GM19397 (cell line): ENCODE data around the gene TAF10.

Experiments used
- ATAC-seq: cut with Tn5 transposase; IDR thresholded peaks from one replicate; pipeline ENCODE4 v1.9.1; 2021; ENCODE audit warnings: mild to moderate bottlenecking, moderate library complexity; ENCODE audit not compliant: unreplicated experiment

The TAF10 gene

GRCh38 chr11:6640985-6641701 is 29.1 kb upstream of the TAF10 start:
- no peak for ATAC-seq

GRCh38 chr11:6640036-6640984 is 28.3 kb upstream of the TAF10 start:
- ATAC-seq = no peak

DNA sequence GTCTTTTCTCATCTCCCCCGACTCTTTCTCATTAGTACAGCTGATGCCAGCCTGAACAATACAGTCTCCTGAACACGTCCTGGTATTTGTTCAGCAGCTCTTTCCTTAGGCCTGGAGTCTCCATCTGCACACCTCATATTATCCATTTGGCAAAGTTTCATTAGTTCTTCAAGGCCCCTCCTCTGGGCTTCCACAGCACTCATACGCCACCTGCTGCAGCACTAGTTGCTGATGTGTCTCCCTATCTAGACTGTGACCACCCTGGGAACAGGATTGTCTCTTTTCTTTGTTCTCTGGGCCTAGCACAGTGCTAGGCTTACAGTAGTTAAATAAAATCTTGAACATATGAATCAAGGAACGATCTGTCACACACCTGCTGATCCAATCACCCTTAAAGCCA is 26.4 kb upstream of the TAF10 start:
- no peak for ATAC-seq

DNA sequence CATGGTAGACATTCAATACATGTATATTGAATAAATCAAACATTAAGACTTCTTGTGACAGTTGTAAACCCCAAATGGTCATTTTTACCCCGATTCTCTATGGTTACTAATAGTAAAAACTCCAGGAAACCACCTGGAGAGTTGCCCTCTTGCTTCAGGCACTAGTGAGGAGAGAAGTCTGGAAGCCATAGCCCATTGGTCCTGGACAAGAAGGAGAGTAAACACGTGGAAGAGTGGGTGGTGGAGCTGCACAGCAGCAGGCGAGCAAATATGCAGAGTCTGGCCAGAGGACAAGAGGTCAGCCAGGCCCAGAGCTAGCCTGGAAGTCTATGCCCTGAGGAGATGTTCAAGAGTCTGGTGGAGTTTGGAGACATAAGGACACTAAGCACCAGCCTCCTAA is 25.9 kb upstream of the TAF10 start:
- ATAC-seq = no peak

DNA sequence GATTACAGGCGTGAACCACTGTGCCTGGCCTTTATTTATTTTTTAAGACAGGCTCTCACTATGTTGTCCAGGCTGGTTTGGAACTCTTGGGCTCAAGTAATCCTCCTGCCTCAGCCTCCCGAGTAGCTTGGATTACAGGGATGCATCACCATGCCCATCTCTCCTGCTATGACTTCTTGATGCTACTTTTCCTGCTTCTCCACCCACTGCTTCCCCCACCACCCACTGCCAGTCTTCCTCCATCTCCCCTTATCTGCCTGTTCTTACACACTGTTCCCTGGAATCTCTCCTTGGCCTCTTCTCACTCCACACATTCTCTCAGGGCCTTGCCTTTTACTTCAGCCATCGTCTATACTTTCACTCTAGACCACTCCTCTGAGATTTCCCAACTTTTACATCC is 24.5 kb upstream of the TAF10 start:
- ATAC-seq = no peak

- no peak for ATAC-seq
Observed at GRCh38 chr11:6635082-6635932, 23.3 kb upstream of the TAF10 start.

GRCh38 chr11:6634534-6634933 is 22.5 kb upstream of the TAF10 start:
- no peak for ATAC-seq

GRCh38 chr11:6633422-6634408 is 21.7 kb upstream of the TAF10 start:
- no peak for ATAC-seq

GRCh38 chr11:6632116-6633073 is 20.4 kb upstream of the TAF10 start:
- ATAC-seq = no peak

GRCh38 chr11:6631361-6631890 is 19.4 kb upstream of the TAF10 start:
- no peak for ATAC-seq

- no peak for ATAC-seq
Observed at GRCh38 chr11:6630632-6631291, 18.7 kb upstream of the TAF10 start.

GRCh38 chr11:6629892-6630631 is 18.0 kb upstream of the TAF10 start:
- ATAC-seq = no peak

DNA sequence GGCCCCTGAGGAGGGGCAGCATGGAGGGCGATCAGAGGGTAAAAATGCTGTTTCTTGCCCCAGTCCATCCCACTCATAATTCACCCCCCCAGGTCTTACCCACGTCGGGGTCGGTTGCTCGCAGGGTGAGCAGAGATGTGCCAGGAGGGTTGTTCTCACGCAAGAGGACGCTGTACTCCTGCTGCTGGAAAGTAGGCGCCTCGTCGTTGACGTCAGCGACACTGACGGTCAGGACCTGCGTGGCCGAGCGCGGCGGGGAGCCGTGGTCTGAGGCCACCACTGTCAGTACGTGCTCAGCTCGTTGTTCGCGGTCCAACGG is 17.5 kb upstream of the TAF10 start:
- no peak for ATAC-seq

- ATAC-seq = no peak
Observed at GRCh38 chr11:6628526-6628925, 16.5 kb upstream of the TAF10 start.

DNA sequence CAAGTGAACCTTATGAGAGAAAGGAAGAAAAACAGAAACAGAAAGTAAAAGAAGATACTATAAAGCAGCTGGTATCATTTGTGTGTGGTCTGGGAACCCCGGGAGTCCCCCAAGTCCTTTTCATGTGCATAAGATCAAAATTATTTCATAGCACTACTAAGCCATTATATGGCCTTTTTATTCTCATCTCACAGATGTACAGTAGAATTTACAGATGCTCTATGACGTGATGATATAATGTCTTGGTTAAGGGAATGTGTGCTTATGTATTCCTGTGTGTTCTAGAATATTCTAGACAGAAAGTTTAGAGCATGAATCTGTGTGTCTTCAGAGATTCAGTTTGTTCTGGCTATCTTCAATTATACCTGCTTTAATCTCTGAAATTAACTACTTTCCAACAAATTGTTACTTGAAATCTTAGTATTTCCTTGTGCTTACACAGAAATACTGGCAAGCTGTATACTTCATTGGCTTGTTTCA is 15.8 kb upstream of the TAF10 start:
- ATAC-seq = peak; percentile 63

DNA sequence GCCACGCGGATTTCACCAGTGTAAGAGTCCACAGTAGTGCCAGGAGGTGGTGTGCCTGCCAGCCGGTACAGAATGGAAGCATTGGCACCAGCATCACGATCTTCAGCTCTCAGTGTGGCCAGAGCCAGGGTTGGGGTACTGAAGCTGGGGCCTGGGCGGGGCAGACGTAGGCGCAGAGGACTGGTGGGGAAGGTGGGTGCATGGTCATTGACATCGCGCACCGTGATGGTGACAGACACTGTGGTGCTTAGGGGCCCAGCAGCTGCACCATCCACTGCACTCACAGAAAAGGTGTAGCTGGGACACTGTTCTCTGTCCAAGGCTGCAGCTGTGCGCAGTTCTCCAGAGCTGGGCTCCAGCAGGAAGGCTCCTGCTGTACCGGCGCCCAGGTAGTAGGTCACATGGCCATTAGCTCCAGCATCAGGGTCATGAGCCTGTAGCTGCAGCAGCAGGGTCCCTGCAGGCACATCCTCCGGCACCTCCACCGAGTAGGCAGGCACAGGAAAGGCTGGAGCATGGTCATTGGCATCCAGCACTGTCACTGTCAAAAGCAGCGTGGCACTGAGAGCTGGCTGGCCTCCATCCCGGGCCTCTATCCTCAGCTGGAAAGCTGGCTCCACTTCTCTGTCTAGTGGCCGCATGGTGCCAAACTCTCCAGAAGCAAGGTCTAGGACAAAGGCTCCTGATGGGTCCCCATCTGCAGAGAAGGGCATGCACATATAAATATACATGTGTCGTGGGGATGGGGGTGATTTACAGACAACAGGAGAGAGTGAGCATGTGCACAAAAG is 15.2 kb upstream of the TAF10 start:
- ATAC-seq = peak; percentile 11
